ENCODE data around the gene CHPF2.

CHPF2 gene

GRCh38 chr7:151207315-151207714 is 25.0 kb upstream of the CHPF2 start:
- H3K4me3 ChIP-seq (ENCODE audit: low read length in 2 of 2): no peak overlapping the region
- H3K36me3 ChIP-seq (ENCODE audit: control insufficient read depth in 2 of 2, insufficient read depth in 2 of 2, low read length in 2 of 2): no peaks in the 10 kb centered on the region
- H3K27me3 ChIP-seq (ENCODE audit: control insufficient read depth in 1 of 2, insufficient read depth in 2 of 2, low read length in 2 of 2): peaks cover 9 to 12% of the 10 kb centered on the region in 2 donors
- H3K9me3 ChIP-seq (ENCODE audit: control insufficient read depth in 2 of 2, low read length in 2 of 2): no peaks in the 10 kb centered on the region
- no peaks in the 10 kb centered on the region for H3K4me1 ChIP-seq (ENCODE audit: control insufficient read depth, insufficient read depth, low read length)
- no peak overlapping the region for H3K9ac ChIP-seq (ENCODE audit: low read length in 2 of 2)
- H3K27ac ChIP-seq (ENCODE audit: low read length): no peak overlapping the region

- Histone ChIP-seq H3K27ac (ENCODE audit: low read length) (no peak overlapping the region), H3K9me3 (ENCODE audit: control insufficient read depth in 2 of 2, low read length in 2 of 2) (no peaks in the 10 kb centered on the region), H3K27me3 (ENCODE audit: control insufficient read depth in 1 of 2, insufficient read depth in 2 of 2, low read length in 2 of 2) (peaks cover 9 to 12% of the 10 kb centered on the region in 2 donors), H3K4me1 (ENCODE audit: control insufficient read depth, insufficient read depth, low read length) (no peaks in the 10 kb centered on the region), H3K36me3 (ENCODE audit: control insufficient read depth in 2 of 2, insufficient read depth in 2 of 2, low read length in 2 of 2) (no peaks in the 10 kb centered on the region), H3K4me3 (ENCODE audit: low read length in 2 of 2) (no peak overlapping the region), H3K9ac (ENCODE audit: low read length in 2 of 2) (no peak overlapping the region)
Measured at GRCh38 chr7:151207804-151208203, 24.5 kb upstream of the CHPF2 start.

GRCh38 chr7:151208253-151208862 is 23.9 kb upstream of the CHPF2 start:
- no peaks in the 10 kb centered on the region for H3K9me3 ChIP-seq (ENCODE audit: control insufficient read depth in 2 of 2, low read length in 2 of 2)
- H3K27ac ChIP-seq (ENCODE audit: low read length): no peak overlapping the region
- no peak overlapping the region for H3K4me3 ChIP-seq (ENCODE audit: low read length in 2 of 2)
- no peaks in the 10 kb centered on the region for H3K4me1 ChIP-seq (ENCODE audit: control insufficient read depth, insufficient read depth, low read length)
- no peak overlapping the region for H3K9ac ChIP-seq (ENCODE audit: low read length in 2 of 2)
- H3K27me3 ChIP-seq (ENCODE audit: control insufficient read depth in 1 of 2, insufficient read depth in 2 of 2, low read length in 2 of 2): peaks cover 9 to 11% of the 10 kb centered on the region in 2 donors
- H3K36me3 ChIP-seq (ENCODE audit: control insufficient read depth in 2 of 2, insufficient read depth in 2 of 2, low read length in 2 of 2): peaks cover 3 to 4% of the 10 kb centered on the region in 2 donors

GRCh38 chr7:151209588-151209987 is 22.7 kb upstream of the CHPF2 start:
- Histone ChIP-seq H3K36me3 (ENCODE audit: control insufficient read depth in 2 of 2, insufficient read depth in 2 of 2, low read length in 2 of 2) (peaks cover 15 to 16% of the 10 kb centered on the region in 2 donors), H3K9ac (ENCODE audit: low read length in 2 of 2) (no peak overlapping the region), H3K4me3 (ENCODE audit: low read length in 2 of 2) (no peak overlapping the region), H3K4me1 (ENCODE audit: control insufficient read depth, insufficient read depth, low read length) (no peaks in the 10 kb centered on the region), H3K27ac (ENCODE audit: low read length) (no peak overlapping the region), H3K27me3 (ENCODE audit: control insufficient read depth in 1 of 2, insufficient read depth in 2 of 2, low read length in 2 of 2) (peaks cover 1 to 3% of the 10 kb centered on the region in 2 donors), H3K9me3 (ENCODE audit: control insufficient read depth in 2 of 2, low read length in 2 of 2) (no peaks in the 10 kb centered on the region)

- H3K9ac ChIP-seq (ENCODE audit: low read length in 2 of 2): no peak within 1 kb of the TSS
- no peak within 1 kb of the TSS for H3K4me3 ChIP-seq (ENCODE audit: low read length in 2 of 2)
- no peaks in the 10 kb centered on the region for H3K9me3 ChIP-seq (ENCODE audit: control insufficient read depth in 2 of 2, low read length in 2 of 2)
- H3K27ac ChIP-seq (ENCODE audit: low read length): no peak within 1 kb of the TSS
- peaks cover 22% of the 10 kb centered on the region in 2 donors for H3K36me3 ChIP-seq (ENCODE audit: control insufficient read depth in 2 of 2, insufficient read depth in 2 of 2, low read length in 2 of 2)
- H3K27me3 ChIP-seq (ENCODE audit: control insufficient read depth in 1 of 2, insufficient read depth in 2 of 2, low read length in 2 of 2): no peaks in the 10 kb centered on the region
- H3K4me1 ChIP-seq (ENCODE audit: control insufficient read depth, insufficient read depth, low read length): no peaks in the 10 kb centered on the region
Measured at GRCh38 chr7:151210087-151210854, 22.0 kb upstream of the CHPF2 start, which contains the start of gene H2BK1. Gene H2BK1 (minus strand): TSS chr7:151210488. CDS start chr7:151210318, 170 bp downstream.

GRCh38 chr7:151211155-151211772 is 21.0 kb upstream of the CHPF2 start:
- Histone ChIP-seq H3K4me1 (ENCODE audit: control insufficient read depth, insufficient read depth, low read length) (no peaks in the 10 kb centered on the region), H3K36me3 (ENCODE audit: control insufficient read depth in 2 of 2, insufficient read depth in 2 of 2, low read length in 2 of 2) (peaks cover 30 to 32% of the 10 kb centered on the region in 2 donors), H3K27ac (ENCODE audit: low read length) (no peak overlapping the region), H3K9ac (ENCODE audit: low read length in 2 of 2) (no peak overlapping the region), H3K9me3 (ENCODE audit: control insufficient read depth in 2 of 2, low read length in 2 of 2) (no peaks in the 10 kb centered on the region), H3K27me3 (ENCODE audit: control insufficient read depth in 1 of 2, insufficient read depth in 2 of 2, low read length in 2 of 2) (no peaks in the 10 kb centered on the region), H3K4me3 (ENCODE audit: low read length in 2 of 2) (no peak overlapping the region)

GRCh38 chr7:151212626-151213025 is 19.7 kb upstream of the CHPF2 start:
- peaks cover 35 to 43% of the 10 kb centered on the region in 2 donors for H3K36me3 ChIP-seq (ENCODE audit: control insufficient read depth in 2 of 2, insufficient read depth in 2 of 2, low read length in 2 of 2)
- no peak overlapping the region for H3K9ac ChIP-seq (ENCODE audit: low read length in 2 of 2)
- H3K4me3 ChIP-seq (ENCODE audit: low read length in 2 of 2): no peak overlapping the region
- H3K4me1 ChIP-seq (ENCODE audit: control insufficient read depth, insufficient read depth, low read length): no peaks in the 10 kb centered on the region
- H3K27ac ChIP-seq (ENCODE audit: low read length): no peak overlapping the region
- H3K27me3 ChIP-seq (ENCODE audit: control insufficient read depth in 1 of 2, insufficient read depth in 2 of 2, low read length in 2 of 2): no peaks in the 10 kb centered on the region
- H3K9me3 ChIP-seq (ENCODE audit: control insufficient read depth in 2 of 2, low read length in 2 of 2): no peaks in the 10 kb centered on the region

- peaks cover 46 to 51% of the 10 kb centered on the region in 2 donors for H3K36me3 ChIP-seq (ENCODE audit: control insufficient read depth in 2 of 2, insufficient read depth in 2 of 2, low read length in 2 of 2)
- H3K9me3 ChIP-seq (ENCODE audit: control insufficient read depth in 2 of 2, low read length in 2 of 2): no peaks in the 10 kb centered on the region
- no peaks in the 10 kb centered on the region for H3K4me1 ChIP-seq (ENCODE audit: control insufficient read depth, insufficient read depth, low read length)
- H3K27me3 ChIP-seq (ENCODE audit: control insufficient read depth in 1 of 2, insufficient read depth in 2 of 2, low read length in 2 of 2): no peaks in the 10 kb centered on the region
- H3K9ac ChIP-seq (ENCODE audit: low read length in 2 of 2): no peak overlapping the region
- no peak overlapping the region for H3K27ac ChIP-seq (ENCODE audit: low read length)
- no peak overlapping the region for H3K4me3 ChIP-seq (ENCODE audit: low read length in 2 of 2)
Measured at GRCh38 chr7:151213826-151214225, 18.5 kb upstream of the CHPF2 start.

GRCh38 chr7:151215396-151215795 is 16.9 kb upstream of the CHPF2 start:
- Histone ChIP-seq H3K4me1 (ENCODE audit: control insufficient read depth, insufficient read depth, low read length) (no peaks in the 10 kb centered on the region), H3K9me3 (ENCODE audit: control insufficient read depth in 2 of 2, low read length in 2 of 2) (no peaks in the 10 kb centered on the region), H3K9ac (ENCODE audit: low read length in 2 of 2) (no peak overlapping the region), H3K27ac (ENCODE audit: low read length) (no peak overlapping the region), H3K27me3 (ENCODE audit: control insufficient read depth in 1 of 2, insufficient read depth in 2 of 2, low read length in 2 of 2) (no peaks in the 10 kb centered on the region), H3K36me3 (ENCODE audit: control insufficient read depth in 2 of 2, insufficient read depth in 2 of 2, low read length in 2 of 2) (peaks cover 54 to 60% of the 10 kb centered on the region in 2 donors), H3K4me3 (ENCODE audit: low read length in 2 of 2) (no peak overlapping the region)

- H3K9me3 ChIP-seq (ENCODE audit: control insufficient read depth in 2 of 2, low read length in 2 of 2): no peaks in the 10 kb centered on the region
- H3K4me3 ChIP-seq (ENCODE audit: low read length in 2 of 2): no peak overlapping the region
- H3K27ac ChIP-seq (ENCODE audit: low read length): no peak overlapping the region
- H3K27me3 ChIP-seq (ENCODE audit: control insufficient read depth in 1 of 2, insufficient read depth in 2 of 2, low read length in 2 of 2): no peaks in the 10 kb centered on the region
- H3K36me3 ChIP-seq (ENCODE audit: control insufficient read depth in 2 of 2, insufficient read depth in 2 of 2, low read length in 2 of 2): peaks cover 72 to 78% of the 10 kb centered on the region in 2 donors
- H3K4me1 ChIP-seq (ENCODE audit: control insufficient read depth, insufficient read depth, low read length): no peaks in the 10 kb centered on the region
- no peak overlapping the region for H3K9ac ChIP-seq (ENCODE audit: low read length in 2 of 2)
Measured at GRCh38 chr7:151218170-151218569, 14.1 kb upstream of the CHPF2 start.

Data from stomach smooth muscle (tissue), 2 donors.